ENCODE results near the gene PTPRN2.

- no peak for TF ChIP-seq KLF13 (tag; IDR thresholded peaks at IDR 0.05; ENCODE audit: borderline replicate concordance, low read depth)
- no peak for TF ChIP-seq PTRF (tag; IDR thresholded peaks at IDR 0.05)
- TF ChIP-seq GABPA (tag; conservative IDR thresholded peaks at IDR 0.05; ENCODE audit: low read depth), result no peak
- no peak for TF ChIP-seq EGR1 (conservative IDR thresholded peaks at IDR 0.05)
- TF ChIP-seq, protein P1, sequence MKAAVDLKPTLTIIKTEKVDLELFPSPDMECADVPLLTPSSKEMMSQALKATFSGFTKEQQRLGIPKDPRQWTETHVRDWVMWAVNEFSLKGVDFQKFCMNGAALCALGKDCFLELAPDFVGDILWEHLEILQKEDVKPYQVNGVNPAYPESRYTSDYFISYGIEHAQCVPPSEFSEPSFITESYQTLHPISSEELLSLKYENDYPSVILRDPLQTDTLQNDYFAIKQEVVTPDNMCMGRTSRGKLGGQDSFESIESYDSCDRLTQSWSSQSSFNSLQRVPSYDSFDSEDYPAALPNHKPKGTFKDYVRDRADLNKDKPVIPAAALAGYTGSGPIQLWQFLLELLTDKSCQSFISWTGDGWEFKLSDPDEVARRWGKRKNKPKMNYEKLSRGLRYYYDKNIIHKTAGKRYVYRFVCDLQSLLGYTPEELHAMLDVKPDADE (conservative IDR thresholded peaks at IDR 0.05; ENCODE audit: control insufficient read depth, low read depth, low read length), result no peak
- no peak for TF ChIP-seq MAX (CRISPR knock-in tag; IDR thresholded peaks at IDR 0.05)
- no peak for TF ChIP-seq SRF (CRISPR knock-in tag; IDR thresholded peaks at IDR 0.05)
- TF ChIP-seq ZNF121 (CRISPR knock-in tag; conservative IDR thresholded peaks at IDR 0.05), result no peak
- no peak for TF ChIP-seq SIN3A (IDR thresholded peaks at IDR 0.05; ENCODE audit: borderline replicate concordance in 2 of 2, control insufficient read depth in 1 of 2, low read depth in 2 of 2, low read length in 2 of 2)
- TF ChIP-seq NUFIP1 (IDR thresholded peaks at IDR 0.05; ENCODE audit: partially characterized antibody), result no peak
- TF ChIP-seq HMG20B (CRISPR knock-in tag; IDR thresholded peaks at IDR 0.05), result no peak
- TF ChIP-seq TARDBP (IDR thresholded peaks at IDR 0.05), result no peak
- no peak for TF ChIP-seq ATF1 (CRISPR knock-in tag; IDR thresholded peaks at IDR 0.05)
- TF ChIP-seq ATF1 (tag; IDR thresholded peaks at IDR 0.05), result no peak
- TF ChIP-seq, protein P2, sequence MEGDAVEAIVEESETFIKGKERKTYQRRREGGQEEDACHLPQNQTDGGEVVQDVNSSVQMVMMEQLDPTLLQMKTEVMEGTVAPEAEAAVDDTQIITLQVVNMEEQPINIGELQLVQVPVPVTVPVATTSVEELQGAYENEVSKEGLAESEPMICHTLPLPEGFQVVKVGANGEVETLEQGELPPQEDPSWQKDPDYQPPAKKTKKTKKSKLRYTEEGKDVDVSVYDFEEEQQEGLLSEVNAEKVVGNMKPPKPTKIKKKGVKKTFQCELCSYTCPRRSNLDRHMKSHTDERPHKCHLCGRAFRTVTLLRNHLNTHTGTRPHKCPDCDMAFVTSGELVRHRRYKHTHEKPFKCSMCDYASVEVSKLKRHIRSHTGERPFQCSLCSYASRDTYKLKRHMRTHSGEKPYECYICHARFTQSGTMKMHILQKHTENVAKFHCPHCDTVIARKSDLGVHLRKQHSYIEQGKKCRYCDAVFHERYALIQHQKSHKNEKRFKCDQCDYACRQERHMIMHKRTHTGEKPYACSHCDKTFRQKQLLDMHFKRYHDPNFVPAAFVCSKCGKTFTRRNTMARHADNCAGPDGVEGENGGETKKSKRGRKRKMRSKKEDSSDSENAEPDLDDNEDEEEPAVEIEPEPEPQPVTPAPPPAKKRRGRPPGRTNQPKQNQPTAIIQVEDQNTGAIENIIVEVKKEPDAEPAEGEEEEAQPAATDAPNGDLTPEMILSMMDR (IDR thresholded peaks at IDR 0.05 in 2 of 3, conservative IDR thresholded peaks at IDR 0.05 in 1 of 3; ENCODE audit: insufficient read depth in 2 of 3, low read depth in 1 of 3, low read length in 3 of 3), result no peak
Measured at GRCh38 chr7:157525491-157525915, 1062.1 kb downstream of the PTPRN2 start.
